Measurements from ENCODE around the gene COPS9.
A peak's percentile ranks its signal among the peaks of the same experiment; 100 is the strongest.

COPS9 gene

DNA sequence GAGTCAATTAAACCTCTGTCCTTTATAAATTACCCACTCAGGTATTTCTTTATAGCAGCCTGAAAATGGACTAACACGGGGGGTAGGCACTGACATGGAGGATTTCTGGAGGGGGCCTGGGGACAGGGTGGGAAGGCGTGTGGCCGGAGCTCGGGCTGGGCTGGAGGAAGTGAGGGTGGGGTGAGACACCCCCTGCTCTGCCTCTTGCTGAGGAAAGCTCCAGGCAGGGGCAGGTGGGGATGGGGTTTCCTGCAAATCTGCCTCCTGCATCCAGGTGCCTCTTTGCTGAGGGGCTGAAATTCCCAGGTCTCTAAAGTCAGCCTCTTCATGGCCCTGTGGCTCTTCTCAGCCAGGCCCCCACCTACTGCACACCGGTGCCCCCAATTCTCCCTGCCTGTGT lies 30.1 kb upstream of the COPS9 start:
- DNase-seq (ENCODE audit: low spot score), result no peak

DNA sequence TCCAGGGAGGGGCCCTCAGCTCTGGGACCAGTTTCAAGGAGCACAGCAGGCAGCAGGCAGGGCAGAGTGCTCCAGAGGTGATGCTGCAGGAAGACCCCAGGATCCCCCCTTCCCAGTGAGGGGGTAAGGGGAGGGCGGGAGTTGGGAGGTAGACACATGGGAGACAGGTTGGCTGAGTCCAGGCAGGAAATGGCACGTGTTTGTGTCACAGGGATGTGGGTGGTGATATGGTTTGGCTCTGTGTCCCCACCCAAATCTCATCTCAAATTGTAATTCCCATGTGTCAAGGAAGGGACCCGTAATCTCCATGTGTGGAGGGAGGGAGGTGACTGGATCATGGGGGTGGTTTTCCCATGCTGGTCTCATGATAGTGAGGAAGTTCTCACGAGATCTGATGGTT lies 29.6 kb upstream of the COPS9 start:
- DNase-seq (ENCODE audit: low spot score), result no peak

DNA sequence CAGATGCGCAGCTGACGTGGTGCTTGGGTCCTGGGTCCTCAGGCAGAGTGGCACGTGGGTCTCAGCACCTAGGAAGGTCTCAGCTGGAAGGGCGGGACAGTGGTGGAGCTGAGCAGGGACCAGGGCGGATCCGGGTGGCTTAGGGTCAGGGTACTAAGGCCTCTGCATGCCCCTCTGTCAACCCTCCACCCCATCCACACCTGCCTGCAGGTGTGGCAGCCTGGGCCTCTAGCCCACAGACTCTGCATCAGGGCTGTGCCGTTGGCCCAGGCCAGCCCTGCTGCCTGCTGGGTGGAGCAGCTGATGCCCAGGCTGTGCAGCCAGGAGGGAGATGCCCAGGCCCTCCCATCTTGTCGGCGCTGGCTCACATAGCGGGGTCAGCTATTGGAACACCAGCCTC lies 28.9 kb upstream of the COPS9 start:
- DNase-seq (ENCODE audit: low spot score), result no peak

DNA sequence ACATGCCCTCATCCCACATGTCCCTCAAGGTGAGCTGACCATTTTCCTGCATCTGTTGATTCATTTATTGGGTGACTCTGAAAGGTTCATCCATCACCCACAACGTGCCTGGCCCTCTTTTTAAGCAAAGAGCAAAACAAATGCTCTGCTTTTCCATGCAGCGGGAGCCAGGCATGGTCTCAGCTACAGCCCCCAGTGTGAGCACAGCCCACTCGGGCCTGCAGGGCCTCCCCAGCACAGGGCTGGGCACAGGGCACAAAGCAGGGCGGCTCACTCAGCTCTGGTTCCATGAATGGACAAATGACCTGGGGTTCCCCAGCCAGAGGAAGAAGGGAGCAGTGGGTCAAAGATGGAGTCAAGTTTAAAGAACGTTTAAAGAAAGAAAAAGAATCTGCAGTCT lies 28.5 kb upstream of the COPS9 start:
- DNase-seq (ENCODE audit: low spot score), result no peak

DNA sequence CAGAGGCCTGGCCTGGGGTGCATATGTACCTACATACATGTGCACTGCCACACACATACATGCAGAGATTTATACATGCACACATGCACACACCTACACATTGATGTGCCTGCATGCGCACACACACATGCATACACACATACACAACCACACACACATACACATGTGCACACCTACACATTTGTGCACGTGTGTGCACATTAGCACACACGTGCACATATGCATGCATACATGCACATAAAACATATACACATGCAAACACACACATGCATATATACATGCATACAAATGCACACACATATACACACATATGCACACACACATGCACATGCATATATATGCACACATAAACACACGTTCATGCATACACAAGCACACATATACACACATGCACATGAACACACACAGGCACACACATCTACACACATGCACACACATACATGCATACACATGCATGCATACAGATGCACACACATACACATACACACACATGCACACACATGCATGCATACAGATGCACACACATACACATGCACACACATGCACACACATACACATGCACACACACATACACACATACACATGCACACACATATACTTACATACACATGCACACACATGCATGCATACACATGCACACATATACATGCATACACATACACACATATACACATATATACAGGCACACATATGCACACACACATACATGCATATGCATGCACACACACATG lies 27.9 kb upstream of the COPS9 start:
- no peak for DNase-seq (ENCODE audit: low spot score)

DNA sequence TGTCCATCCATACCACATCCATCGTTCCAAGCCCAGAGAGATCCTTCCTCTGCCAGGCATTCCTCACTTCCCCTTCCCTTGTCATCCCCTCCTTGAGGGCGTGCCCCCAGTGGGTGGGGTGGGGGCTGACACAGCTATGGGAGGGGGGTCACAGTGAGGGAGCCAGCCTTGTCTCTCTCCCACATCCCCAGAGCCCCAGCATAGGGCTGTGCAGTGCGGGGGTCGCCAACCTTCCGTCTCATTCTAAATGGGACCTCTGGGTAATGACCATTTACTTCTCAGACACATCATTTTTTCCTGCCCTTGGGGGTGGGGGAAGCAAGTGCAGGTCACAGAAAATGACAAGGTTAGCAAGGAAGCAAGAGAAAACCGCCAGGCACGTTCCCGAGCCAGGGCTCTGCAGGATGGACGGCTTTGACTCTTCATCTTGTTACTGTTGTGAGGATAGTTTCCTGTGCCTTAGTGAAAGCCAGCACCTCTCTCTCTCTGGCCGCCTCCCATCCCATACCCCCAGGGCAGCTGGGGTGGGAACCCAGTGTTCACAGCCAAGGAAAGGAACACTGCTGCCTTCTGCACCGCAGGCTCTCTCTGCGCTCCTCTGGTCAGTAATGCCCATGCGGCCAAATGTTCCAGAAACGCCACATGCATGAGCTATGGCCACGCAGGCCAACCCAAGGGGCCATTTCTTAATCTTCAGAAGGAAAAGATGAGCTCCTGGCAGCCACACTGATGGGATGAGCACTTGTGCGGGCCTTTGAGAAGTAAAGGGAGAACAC lies 27.0 kb upstream of the COPS9 start:
- no peak for DNase-seq (ENCODE audit: low spot score)

DNA sequence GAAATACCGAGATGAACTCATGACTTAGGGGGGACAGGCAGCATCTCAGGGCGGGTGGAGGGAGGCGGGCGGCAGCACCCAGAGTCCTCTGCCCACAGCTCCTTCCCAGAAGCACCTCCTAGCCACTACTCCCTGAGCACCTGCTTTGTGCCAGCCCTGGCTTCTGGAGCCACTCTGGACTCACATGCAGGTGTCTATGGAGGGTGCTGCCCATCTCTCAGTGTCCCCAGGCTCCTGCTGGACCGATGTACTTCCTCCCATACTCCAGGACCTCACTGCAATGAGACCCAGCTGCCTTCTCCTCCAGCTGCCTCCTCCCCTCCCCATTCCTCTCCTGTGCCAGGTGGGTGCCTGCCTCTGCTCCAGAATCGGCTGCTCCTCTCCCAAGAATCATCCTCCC lies 26.4 kb upstream of the COPS9 start:
- DNase-seq (ENCODE audit: low spot score), result no peak

DNA sequence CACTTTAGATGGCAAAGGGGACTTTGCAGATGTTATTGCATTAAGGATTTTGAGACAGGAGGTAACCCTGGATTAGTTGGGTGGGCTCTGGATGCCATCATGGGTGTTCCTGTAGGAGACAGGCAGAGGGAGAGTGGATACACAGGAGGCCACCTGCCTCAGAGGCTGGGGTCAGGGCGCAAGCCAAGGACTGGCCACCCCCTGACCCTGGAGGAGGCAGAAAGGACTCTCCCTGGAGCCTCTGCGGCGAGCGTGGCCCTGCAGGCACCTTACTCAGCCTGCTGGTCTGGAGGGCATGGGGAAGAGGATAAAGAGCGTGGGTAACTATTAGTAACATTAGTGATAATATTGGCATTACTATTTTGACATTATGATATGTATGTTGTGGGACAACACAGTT lies 25.9 kb upstream of the COPS9 start:
- no peak for DNase-seq (ENCODE audit: low spot score)

DNA sequence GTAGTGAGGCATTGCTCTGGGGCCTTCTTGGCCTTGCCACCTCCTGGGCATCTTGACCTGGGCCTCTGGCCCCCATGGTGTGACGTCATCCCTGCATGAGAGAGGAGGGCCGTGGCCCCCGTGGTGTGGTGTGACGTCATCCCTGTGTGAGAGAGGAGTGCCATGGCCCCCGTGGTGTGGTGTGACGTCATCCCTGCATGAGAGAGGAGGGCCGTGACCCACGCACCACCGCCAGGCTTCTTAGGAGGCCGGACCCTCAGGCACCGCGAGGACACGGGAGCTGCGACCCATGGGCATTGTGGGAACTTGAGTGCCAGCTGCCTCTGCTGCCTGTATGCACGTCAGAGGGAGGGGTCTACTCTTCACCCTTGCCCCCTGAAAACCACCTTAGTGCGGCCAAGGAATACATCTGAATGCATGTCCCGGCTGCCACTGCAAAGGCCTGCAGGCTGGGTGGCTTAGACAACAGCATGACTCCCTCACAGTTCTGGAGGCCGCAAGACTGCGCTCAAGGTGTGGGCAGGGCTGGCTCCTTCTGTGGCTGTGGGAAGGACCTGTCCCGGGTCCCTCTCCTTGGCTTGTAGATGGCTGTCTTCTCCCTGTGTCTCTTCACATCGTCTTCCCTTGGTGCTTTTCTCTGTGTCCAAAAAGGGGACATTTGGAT lies 25.1 kb upstream of the COPS9 start:
- DNase-seq (ENCODE audit: low spot score), result no peak

DNA sequence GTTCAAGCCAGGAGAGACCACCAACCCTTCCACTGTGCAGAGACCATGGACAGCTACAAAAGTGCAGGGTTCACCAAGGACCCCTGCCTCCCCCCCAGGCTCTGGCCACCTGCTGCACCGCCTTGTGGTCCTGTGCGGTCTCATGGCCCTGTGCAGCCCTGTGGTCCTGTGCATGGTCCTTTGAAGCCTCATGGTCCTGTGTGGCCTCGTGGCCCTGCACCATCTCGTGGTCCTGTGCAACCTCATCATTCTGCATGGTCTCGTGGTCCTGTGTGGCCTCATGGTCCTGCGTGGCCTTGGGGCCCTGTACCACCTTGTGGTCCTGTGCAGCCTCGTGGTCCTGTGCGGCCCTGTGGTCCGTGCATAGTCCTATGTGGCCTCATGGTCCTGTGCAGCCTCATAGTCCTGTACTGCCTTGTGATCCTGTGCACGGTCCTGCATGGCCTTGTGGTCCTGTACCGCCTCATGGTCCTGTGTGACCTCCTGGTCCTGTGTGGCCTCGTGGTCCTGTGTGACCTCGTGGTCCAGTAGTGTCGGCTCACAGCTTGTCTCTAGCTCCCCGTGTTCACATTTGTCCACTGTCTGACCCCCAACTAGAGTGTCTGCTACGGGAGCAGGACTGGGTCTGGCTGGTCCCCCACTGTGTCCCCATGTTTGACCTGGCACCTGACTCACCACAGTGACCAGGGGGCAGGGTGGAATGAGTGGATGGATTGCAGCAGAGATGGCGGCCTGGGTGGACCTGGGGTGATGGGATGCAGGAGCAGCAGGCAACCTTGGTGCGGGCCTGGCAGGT lies 24.4 kb upstream of the COPS9 start:
- DNase-seq (ENCODE audit: low spot score), result no peak

DNA sequence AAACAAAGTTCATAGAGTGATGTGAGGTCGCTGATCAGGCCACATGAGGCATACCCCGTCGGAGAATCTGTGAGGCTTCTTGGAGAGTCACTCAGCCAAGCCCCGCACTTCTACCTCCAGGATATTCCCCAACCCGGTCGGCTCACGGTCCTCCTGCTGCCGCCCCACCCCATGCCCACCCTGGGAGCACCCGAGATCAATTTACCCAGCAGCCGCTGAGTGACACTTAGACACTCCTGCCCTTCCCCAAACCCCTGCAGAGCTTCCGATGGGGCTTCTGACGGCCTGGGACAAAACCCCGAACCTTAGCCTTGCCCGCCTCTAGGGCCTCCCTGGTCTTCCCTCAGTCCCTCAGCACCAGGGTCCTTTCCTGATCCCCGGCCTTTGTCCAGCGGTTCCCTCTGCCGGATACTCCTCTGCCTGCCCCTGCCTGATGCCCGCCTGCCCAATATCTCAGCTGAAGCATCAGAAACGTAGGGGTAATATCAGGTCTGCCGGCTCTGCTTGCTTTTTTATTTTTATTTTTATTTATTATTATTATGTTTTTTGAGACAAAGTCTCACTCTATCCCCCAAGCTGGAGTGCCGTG lies 23.2 kb upstream of the COPS9 start:
- DNase-seq (ENCODE audit: low spot score), result no peak

DNA sequence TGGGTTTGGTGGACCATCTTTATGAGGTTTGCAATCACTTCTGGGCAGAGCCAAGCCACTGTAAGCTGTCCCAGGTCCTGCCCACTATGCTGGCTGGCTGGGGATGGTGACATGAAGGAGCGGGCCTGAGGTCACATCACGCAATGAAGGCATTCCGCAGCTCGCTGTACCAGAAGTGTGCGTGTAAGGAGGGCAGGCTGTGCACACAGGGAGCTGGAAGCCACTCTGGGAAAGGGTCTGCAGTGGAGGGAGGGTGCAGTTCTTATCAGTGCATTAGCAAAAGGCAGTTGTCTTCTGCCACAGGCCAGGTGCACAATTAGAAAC lies 21.0 kb upstream of the COPS9 start:
- DNase-seq (ENCODE audit: low spot score), result no peak

DNA sequence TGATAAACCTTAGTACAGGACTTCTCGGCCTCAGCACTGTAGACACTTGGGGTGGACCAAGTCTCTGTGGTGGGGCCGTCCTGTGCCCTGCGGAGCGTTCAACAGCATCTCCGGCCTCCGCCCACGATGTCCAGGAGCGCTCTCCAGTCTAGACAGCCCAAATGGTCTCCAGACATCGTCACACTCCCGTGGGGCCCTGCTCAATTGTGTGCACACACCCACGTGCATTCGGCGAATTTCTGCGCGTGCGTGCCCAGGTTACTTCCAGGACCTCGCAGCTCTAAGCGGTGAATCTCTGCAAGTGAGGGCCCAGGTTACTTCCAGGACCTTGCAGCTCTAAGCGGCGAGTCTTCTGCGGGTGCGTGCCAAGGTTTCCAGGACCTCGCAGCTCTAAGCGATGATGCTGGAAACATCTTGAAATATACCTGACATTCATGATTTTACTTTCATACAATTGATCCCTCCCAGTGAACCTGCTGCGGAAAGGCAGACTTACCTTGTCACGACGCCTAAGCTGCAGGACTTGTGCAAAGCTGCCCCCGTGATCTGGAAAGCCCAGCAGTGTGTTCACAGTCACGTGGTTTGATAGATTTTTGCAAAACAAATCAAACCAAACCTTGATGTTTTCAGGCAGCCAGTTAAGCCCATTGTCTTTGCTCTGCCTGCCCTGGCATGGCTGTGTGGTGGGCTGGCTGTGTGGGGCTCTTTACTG lies 20.5 kb upstream of the COPS9 start:
- no peak for DNase-seq (ENCODE audit: low spot score)

DNA sequence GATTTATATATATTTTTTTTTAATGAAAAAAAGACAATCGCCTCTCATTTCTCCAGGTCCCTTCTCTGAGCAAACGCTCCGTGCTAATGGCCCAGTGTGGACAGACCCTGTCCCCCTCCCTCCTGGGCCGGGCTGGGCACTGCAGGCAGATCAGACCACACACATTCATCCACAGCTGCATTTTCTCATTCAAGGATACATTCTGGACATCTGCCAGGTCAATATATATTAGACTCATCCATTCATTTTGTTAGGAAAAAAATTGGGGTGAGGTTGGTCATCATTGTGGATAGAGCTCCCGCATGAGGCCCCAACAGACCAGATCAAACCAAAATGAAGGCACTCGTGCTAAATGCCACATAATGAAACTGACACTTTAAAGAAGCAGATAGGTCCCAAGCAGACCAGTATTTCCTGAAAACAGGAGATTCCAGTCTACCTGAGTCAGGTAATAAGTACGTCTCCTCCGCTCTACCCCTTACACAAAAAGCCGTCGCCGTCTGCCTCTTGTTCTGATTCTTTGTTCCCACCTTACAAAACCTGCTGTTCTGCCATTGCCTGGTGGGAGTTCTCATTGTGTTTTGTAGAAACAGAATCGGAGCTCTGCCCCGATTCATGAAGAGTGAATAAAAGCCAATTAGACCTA lies 19.8 kb upstream of the COPS9 start:
- DNase-seq (ENCODE audit: low spot score), result no peak

DNA sequence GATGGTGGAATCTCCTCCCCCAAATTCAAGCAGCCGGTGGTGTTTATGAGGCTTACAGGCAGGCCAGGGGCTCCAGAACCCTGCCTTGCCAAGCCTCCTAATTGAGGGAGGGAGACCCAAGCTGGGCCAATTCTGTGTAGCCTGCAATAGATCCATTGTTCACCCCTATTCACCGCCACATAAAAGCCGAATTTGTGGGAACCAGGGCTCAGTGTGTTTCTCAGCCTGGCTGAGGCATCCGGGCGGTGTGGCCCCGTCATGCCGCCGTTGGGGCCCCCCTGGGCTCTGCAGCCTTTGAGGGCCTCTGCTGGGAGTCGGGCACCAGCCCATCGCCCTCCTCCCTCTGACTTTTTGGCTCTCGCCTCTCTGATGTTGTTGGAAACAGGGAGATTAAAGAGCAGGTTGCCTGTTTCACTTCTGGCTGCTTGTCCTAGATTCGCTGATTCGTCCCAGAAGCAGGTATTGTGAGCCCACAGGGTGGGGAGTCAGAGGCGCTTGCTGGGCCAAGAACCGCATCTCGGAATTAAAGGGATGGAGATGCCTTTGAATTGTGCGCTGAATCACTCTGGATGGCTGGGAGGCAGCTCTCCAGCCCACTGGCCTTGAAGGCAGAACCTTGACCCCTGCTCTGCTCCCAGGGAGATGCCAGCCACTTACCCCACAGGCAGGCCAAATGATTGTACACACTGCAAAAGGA lies 19.1 kb upstream of the COPS9 start:
- DNase-seq (ENCODE audit: low spot score), result no peak

DNA sequence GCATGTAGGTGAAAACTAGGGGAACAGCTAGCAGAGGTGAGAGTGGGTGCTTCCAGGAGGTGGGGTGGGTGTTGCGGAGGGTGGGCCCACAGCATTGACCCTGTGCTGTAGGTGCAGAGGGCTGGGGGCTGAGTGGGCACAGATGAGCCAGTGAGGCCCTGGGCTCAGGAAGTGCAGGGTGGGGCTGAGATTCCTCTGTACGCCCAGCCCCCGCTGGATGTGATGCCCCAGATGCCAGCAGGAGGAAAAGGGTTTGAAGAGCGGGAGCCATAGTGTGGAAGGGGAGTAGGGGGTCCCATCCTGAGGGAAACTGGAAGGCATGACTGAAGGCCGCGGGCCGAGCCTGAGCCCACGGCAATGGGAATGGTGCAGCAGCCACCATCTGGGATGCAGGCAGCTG lies 18.5 kb upstream of the COPS9 start:
- DNase-seq (ENCODE audit: low spot score), result no peak

DNA sequence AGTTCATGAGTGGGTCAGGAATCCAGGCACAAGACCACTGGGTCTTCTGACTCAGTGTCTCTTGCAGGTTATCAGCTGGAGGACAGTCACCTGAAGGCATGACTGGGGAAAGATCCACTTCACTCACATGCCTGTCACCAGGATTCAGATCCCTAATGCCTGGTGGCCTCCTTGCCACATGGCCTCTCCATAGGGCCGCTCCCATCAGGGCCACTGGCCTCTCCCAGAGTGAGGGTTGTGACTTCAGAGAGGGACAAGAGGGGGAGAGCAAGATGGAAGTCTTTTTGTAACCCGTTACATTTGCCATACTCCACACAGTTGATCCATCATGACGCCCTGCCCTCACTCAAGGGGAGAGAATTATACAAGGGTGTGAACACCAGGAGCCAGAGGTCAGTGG lies 17.3 kb upstream of the COPS9 start:
- no peak for DNase-seq (ENCODE audit: low spot score)

DNA sequence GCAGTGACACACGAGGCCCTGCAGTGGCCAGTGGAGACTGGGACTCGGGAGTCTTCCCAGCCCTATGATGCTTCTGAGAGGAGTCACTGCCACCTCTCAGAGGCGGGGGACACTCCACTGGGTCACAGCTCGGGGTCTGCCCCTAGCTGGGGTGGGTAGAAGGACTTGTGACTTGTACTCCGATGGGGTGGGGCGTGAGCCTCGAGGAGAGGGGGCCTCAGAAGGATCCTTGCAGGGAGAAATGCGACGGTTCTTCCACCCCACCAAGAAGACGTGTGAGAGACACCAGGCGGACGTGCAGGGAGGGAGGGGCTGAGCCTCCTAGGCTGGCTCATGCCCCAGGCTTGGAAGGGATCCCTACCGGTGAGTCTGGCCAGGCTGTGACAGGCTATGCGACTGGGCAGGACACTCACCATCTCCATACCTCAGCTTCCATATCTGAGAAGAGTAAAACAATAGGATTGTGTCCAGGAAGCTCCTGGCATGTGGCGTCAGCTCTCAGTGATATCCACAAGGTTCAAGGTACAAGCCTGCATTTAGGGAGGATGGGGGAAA lies 15.4 kb upstream of the COPS9 start:
- no peak for DNase-seq (ENCODE audit: low spot score)

DNA sequence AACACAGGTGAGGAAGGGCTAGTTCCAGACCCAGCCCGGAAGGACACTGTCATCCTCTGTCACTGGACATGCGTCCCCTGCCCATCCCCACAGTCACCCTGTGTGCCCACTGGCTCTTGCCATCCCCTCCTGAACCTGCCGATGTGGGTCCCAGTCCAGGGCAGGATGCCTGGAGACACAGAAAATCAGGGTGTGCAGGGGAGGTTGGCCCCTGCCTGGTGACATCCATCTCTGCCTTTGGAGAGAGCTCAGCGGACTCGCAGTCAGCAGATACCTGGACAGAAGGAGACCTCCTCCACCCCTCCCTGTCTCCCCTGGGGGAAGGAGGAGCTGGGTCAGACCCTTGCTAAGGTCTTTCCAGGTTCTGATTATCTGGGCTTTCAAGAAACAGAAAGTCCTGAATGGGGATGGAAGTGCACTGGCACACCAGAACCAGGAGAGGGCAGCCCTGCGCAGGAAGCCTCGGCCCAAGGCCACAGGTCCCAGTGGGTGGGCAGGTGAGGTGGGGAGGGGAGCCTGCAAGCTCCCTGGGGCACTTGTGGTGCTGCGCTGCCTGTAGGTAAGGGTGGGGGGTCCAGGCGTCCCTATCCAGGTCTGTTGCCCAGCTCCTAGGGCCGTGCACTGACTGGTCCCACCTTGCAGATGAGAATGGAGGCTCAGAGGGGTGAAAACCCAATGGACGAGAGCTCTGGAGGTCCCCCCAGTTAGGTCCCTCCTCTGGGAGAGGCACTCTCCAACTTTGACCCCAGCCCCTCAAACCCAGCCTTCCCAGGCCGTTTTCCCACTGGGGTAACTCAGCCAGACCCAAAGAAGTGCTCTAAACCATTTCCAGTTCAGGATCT lies 14.1 kb upstream of the COPS9 start:
- peak; percentile 87 for DNase-seq (ENCODE audit: low spot score)

Measured in HuH-7.5 (cell line).